ENCODE data around the gene CCDC157.
A peak's percentile ranks its signal among the peaks of the same experiment; 100 is the strongest.
"Not testable (repeated sequence)": the region's sequence is repeated elsewhere in the genome, so short reads cannot be mapped to it uniquely, and the experiment has no call there.

The CCDC157 gene

DNA sequence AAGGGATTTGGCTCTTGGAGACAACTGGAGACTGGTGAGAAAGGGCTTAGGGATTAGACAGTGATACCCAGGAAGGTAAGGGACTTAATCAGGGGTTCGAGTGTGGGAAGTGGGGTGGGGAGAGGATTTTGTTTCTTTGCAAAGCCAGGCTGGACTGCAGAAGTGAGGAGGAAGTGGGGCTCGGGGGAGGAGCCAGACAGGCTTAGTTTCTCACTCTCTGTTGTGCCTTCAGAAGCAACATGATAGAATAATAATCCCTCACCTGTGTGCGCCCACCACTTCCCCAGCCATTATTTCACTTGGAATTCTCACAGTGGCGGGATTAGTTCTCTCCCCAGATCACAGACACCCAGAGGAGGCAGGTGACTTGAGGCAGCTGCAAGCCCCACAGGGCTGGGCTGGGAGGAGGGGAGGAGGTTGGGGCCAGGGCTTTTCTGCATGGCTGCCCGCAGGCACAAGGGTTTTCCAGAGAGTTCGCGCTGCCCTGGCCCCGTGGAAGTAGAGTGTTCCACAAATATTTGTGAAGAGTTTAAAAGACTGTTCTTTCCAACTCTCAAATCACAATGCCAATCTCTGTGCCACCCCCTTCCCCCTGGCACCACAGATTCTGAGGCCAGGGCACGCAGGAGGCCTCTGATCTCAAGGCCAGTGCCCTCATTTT is 36.0 kb downstream of the CCDC157 start:
- DNase-seq: no peak

DNA sequence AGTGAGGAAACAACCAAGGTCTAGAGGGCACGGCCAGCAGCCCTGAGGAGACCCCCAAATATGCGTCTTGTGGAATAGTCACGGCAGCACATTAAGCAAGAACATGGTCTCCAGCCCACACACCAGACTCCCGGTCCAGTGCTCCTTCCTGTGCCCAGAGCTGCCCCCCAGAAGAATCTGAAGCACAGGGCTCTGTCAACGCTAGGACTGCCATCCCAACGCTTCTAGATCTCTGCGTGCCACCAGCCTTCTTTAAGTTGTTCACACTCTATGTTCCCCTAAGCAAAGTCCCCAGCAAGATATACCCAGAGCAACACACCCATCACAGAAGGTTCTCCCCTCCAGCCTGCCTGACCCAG is 36.5 kb downstream of the CCDC157 start:
- DNase-seq: no peak

DNA sequence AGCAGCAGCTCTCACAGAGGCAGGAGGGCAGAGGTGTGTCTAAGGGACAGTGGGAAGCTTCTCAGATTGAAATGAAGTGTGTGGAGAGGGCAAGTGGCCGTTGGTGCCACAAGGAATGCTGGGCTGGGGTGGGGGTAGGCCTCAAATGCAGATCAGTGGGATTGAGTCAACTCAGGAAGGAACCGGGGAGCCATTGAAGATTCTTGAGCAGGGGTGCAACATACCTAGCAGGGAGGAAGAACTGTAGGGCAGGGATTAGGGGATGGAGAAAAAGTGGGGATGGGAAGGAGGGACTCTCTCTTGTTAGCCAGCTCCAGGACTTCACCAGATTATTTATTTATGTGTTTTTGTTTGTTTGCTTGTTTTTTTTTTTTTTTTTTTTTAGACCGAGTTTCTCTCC is 37.1 kb downstream of the CCDC157 start:
- no peak for DNase-seq

DNA sequence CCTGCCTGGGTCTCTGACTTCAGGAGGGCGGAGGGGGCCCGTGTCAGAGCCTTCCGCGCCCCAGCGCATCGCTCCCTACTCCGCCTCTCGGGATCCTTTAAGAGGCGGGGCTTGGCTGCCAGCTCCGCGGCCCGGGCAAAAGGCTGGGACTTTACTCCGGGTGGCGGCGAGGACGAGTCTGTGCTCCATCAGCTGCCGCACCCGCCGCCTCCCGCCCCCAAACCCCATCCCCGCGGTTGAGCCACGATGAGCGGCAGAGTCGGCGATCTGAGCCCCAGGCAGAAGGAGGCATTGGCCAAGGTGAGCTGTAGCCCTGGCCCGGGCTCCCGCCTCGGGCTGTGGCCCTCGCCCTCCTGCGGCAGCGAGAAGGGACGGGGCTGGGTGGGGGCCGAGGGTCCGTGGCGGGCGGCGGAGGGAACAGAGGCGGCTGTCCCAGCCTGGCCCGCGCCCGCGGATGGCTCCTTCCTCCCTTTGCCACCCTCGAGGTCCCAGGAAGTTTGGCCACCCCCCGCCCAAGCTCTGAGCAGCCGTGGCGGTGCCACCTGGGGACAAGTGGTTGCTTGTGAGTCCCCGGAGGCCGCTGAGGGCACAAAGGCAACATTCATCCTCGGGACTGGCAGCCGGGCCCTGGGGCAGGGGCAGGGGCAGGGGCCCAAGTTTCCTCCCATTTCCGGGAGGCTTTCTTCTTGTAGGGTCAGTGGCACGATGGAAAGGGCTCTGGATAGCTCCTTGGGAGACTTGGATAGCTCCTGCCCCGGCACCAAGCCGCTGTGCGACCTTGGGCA is 40.3 kb downstream of the CCDC157 start, which contains the start of gene SEC14L2:
SEC14L2 (plus strand) TSS at position 148 of the 785 bp plus-strand sequence; CDS start at position 247, 99 bp downstream.
- DNase-seq: peak; percentile 5

DNA sequence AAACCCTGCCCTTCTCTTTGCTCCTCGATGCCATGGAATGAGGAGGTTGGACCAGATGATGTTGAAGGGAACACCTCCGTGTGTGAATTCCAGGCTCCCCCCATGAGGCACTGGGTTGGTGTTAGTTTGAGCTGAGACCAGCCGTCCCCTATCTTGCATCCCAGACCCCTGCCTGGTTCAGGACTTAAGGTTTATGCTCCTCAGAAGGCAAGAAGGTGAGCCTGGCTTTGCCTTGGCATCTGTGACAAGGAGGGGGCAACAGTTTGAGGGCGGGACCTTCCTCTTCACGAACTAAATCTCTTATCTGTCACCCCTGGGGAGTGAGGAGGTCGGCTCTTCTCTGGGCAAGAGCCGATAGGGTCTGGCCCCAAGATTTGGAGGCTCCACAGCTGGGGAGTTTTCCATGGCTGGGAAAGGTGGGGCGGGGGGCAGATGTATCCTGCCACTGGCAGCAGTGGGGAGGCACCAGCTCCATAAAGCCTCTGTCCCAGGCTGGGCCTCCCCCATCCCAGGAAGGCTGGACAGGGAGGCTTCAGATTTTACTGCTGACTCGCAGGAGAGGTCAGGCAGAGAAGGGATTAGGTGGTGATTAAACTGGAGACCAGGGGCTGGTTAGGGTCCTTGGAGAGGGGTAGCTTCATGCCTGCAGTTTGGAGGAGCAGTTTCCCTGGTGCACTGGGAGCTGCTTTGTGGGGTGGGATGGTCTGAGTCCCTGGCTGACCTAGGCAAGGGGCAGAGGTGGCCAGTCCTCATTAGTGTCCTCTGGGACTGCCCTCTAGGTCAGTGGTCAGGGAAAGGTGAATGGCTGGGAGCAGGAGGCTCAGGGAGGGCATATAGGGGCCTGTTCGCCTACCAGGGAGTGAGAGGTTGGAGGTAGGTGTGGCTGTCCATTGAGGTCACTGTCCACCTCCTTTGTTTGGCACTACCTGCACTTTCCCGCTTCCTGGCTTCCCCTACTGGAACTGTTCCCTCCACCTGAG is 41.1 kb downstream of the CCDC157 start:
- DNase-seq: no peak

DNA sequence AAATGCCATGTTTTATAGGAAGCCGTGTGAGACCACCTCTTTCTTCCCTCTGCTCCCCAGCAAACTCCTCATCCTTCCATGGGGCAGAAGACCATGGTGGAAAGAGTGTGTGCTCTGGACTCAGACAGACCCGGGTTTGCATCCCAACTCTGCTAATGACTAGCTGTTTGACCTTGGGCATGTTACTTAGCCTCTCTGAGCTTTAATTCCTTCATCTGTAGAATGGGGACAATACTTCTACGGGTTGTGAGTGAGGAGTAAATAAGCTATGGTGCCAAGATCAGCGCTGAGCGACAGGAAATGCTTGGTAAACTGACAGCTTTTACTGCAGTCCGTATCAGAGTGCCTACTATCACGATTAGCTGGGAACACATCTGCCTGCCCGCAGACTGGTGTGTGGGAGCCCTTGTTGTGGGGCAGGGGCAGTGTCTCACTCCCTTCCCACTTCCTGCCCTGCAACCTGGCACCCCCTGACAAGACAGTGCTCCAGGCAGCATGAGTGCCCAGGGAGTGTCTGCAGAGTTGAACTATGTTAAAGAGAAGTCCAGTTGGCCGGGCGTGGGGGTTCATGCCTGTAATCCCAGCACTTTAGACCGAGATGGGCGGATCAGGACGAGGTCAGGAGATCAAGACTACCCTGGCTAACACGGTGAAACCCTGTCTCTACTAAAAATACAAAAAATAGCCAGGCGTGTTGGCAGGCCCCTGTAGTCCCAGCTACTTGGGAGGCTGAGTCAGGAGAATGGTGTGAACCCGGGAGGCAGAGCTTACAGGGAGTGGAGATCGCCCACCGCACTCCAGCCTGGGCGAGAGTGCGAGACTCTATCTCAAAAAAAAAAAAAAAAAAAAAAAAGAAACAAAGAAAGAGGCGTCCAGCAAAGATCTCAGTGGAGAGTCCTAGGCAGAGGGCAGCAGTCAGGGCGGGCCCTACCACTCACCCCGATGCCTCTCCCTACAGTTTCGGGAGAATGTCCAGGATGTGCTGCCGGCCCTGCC is 42.2 kb downstream of the CCDC157 start:
- no peak for DNase-seq

DNA sequence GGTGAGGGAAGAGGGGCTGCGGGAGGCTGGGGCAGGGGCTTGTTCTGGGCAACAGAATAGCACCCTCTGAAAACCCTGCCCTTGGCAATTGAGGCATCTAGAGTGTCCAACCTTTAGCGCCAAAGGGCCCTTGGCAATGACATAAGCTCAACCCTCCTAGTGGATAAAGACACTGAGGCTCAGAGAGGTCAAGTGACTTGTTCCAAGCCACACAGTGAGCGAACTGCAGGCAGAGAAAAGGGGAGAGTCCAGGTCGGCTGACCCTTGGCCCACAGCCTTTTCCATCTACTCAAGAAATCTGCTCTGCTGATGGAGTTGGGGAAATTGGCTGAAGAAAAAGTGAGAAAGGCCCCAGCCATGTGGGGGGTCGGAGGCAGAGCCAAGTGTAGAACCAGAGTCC is 42.9 kb downstream of the CCDC157 start:
- no peak for DNase-seq

DNA sequence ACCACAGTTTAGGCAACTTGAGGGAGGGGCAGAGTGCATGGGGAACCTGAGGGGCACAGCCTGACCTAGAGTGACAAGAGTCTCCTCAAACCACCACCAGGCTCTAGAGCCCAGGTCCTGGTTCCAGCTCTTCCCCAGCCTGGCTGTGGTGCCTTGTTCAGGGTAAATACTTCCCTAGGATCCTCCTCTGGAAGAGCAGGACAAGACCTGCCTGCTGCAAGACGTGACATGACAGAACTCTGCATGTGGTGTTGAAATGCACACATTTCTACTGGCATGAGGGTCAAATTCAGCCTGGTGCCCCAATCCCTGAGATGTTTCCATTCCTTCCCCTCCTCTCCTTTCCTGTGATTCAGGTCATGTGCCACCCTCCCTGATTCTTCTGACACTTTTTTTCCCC is 43.4 kb downstream of the CCDC157 start:
- no peak for DNase-seq

DNA sequence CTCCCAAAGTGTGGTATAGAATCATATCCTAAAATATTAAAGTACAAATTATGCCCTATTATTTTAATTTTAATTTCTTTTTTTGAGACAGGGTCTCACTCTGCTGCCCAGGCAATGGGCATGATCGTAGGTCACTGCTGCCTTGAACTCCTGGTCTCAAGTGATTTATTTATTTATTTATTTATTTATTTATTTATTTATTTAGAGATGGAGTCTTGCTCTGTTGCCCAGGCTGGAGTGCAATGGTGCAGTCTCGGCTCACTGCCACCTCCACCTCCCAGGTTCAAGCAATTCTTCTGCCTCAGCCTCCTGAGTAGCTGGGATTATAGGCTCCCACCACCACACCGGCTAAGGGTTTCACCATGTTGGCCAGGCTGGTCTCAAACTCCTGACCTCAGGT is 44.2 kb downstream of the CCDC157 start:
- DNase-seq: not testable (repeated sequence)

DNA sequence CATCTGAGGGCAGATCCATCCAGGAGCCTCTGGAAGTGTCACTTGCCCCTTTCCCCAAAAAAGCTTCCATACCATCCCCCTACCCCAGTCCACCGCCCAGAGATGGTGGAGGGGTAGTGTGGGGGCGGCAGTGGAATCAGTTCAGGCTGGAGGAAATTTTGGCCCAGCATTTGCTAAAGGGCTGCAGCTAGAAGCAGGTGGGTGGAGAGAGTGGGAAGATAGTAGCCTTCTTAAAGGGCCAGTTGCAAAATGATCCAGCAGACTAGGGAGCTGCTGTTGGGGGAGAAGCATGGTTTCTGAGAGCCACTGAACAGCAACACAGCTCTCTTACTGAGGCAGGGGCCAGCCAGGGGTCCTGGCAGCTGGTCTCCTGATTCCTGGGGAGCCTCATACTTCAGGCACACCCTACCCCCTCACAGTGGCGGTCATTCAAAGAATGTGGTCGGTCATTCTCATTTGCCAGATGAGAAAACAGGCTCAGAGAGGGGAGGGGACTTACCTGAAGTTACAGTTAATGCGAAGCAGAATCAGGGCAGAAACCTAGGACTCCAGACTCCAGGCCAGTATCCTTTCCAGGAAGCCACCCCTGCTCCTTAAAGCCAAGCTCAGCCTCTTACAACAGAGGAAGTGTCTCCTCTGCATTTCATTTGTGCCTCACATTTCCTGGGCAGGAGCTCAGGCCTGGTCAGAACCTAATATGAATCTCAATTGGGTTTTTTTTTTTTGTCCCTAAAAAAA is 45.4 kb downstream of the CCDC157 start:
- no peak for DNase-seq

DNA sequence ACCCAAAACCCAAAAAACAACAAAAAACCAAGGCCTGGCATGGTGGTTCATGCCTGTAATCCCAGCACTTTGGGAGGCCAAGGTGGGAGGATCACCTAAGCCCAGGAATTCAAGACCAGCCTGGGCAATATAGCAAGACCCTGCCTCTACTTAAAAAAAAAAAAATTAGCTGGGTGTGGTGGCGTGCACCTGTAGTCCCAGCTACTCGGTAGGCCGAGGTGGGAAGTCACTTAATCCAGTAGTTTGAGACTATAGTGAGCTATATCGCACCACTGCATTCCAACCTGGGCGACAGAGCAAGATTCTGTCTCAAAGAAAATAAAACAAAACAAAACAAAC is 45.9 kb downstream of the CCDC157 start:
- DNase-seq: not testable (repeated sequence)

DNA sequence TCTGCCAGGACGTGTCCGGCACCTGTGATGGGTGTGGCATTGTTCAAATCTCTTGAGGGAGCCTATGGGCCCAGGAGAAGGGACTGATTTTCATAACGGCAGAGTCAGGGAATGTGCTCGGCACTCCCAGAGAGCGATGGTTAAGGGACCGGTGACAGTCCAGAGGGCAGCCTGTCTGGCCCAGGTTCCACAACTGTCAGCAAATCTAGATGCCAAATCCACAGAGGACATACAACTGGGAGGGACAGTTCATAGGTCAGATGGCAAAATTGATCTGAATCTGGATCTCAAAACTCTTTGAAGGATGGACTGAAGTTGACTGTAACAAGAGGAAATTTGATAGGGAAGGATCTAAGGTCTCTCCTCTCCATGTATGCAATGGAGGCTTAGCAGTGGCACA is 47.5 kb downstream of the CCDC157 start:
- no peak for DNase-seq

DNA sequence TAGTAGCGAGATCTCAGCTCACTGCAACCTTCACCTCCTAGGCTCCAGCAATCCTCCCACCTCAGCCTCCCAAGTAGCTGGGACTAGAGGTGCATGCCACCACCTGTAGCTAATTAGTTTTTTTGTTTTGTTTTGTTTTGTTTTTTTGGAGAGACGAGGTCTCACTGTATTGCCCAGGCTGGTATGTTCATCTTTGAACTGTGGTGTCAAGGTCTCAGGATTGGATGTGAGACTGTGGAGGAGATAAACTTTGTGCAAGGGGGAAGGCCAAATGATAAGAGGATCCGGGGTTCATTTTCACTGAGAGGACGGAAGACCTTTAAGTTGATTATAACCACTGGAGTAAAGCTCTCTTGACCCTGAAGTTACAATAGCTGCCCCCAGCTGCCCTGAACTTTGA is 48.9 kb downstream of the CCDC157 start:
- DNase-seq: no peak

DNA sequence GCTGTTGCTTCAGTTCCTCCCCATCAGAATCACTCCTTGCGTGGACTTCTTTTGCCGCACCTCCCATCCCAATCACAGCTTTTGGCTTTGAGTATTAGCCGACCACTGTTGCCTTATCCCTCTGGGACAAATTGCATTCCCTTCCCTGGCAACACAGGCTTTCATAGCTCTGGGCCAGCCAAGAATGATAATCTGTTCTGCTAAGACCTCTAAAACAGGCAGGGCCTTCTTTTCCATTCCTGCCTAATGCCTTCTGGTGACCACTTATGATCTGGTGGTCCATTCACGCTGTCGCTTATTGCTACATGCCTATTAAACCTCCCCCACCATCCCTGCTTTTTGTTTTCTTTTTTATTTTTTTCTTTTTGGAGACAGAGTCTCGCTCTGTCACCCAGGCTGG is 49.6 kb downstream of the CCDC157 start:
- no peak for DNase-seq

DNA sequence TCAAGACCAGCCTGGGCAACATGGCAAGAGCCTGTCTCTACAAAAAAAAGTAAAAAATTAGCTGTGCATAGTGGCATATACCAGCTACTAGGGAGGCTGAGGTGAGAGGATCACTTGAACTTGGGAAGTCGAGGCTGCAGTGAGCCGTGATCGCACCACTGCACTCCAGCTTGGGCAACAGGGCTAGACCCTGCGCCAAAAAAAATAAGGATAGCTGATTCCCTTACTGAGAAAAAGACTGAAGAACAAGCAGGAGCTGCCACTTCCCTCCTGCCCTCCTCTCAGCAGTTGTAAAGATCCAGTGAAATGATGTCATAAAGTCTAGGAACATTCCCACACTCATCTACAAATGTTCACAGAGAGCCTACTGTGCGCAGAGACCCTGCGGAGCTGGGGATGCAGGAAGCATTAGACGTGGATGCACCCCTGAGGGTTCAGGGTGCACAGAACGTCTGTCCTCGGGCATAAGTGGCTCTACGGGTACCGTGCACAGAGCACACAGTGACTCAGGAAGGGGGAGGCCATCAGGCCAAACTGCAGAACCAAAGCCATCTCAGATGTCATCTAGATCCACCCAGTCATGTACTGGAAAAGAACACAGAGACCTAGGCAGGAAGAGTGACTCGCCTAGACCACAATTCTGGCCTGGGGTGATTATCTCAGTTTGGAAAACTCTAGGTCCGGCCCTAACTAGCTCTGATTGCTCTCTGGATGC is 51.7 kb downstream of the CCDC157 start:
- DNase-seq: no peak

DNA sequence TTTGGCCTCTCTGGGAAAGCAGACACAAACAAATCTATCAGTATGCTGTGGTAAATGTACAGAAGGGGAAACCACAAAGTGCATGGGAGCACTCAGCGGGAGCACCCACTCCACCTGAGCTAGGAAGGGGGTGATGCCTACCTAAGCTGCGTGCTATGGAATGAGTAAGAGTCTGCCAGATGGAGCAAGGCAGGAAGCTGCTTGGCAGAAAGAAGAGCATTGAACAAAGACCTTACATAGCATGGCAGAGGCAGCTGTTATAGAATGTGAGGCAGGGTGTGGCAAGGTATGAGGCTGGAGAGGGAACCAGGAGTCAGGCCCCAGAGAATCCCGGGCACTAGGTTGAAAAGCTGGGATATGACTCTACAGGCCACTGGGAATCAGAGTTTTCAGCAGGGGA is 55.0 kb downstream of the CCDC157 start:
- no peak for DNase-seq

DNA sequence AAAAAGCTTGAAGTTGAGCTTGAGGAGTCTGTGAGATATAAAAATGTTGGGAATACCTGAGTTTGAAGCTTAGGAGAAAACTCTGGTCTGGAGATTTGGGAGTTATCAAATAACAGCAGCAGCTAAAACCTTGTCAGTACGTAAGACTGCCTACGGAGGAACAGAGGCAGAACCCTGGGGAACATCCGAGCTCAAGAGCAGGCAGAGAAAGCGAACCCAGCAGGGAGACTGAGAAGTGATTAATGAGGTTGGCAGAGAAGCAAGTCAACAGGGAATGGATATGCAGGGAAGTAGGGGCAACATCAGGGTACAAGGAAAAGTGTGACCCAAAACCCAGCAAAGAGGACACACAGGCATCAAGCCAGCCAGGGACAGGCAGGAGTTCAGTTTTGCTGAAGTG is 56.2 kb downstream of the CCDC157 start:
- no peak for DNase-seq

DNA sequence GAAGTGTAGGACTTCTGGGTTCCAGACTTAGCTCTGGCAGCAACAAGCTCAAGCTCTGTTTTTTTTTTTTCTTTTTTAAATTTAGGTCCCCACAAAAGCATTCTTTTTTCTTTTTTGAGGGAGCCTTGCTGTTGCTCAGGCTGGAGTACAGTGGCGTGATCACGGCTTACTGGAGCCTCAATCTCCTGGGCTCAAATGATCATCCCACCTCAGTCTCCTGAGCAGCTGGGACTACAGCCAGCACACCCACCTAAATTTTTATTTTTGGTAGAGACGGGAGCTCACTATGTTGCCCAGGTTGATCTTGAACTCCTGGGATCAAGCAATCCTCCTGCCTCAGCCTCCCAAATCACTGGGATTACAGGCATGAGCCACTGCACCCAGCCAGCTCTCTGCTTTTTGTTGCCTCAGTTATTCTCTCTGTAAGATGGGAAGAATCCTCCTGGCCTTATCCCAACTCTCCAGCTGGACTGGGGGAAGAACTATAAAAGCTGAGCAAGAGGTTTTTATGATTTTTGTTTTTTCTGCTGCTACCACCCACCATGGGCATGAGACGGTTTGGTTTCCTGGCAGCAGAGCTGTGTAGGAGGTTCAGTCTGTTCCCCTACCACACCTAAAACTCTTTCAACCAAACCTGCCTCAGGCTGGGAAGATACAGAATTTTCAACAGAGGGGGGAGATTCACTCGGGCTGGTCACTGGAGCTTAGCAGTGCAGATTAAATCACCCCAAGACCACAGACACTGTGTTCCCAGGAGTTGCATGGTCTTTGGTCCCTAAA is 57.1 kb downstream of the CCDC157 start:
- no peak for DNase-seq

DNA sequence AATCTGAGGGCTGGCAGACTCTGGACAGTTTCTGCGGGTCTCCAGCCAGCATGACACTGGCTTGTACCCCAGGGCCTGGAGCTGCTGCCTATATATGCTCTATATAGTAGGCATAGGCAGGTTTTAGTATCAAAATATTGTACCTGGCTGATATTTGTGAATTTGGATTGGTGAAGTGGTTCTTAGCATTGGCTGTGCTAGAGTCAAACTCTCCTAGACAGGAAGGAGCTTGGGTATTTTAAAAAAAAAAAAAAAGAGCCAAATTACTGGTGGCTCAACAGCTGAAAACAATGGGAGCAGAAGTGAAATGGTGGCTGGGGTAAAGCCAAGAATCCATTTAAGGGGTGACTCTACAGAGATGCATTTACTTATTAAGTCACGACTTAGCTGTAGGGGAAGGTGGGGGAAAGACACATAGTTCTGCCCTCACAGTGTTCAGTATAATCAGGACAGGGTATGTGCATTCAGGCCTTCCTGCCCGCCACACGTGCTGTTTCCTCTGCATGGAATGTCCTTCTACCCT is 57.8 kb downstream of the CCDC157 start:
- no peak for DNase-seq

DNA sequence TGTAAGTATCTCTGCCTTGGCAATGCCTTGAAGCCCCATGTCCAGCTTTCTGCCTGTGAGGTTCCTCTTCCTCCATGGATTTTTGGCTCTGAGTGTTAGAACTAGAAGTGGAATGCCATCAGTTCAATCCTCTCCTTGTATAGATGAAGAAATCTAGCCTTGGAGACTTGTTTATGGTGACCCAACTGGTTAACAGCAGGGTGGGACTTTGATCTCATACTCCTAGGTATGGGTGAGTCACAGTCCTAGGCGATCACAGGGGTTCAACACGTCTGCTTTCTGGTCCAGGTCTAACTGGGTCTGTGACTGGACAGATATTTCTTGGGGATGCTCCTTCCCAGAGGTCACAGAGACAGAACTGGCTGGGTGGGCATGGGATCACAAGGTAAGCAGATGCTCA is 59.6 kb downstream of the CCDC157 start:
- DNase-seq: no peak

All from DMS79 (cell line).